ENCODE results near the gene FARSB. TPM values are rescaled to one million over a fixed set of nuclear protein-coding genes. Genes with fewer than 3 reads are reported as not detected.

Gene FARSB
- total RNA-seq, 4 donors from 2014 or later, result 9.4 to 24.1 (median 16.2) TPM

GRCh38 chr2:222652491-222653255 is 3.2 kb downstream of the FARSB start:
- Histone ChIP-seq H3K36me3 (no peaks in the 10 kb centered on the region), H3K9me3 (no peaks in the 10 kb centered on the region), H3K4me3 (no peak overlapping the region), H3K27me3 (no peaks in the 10 kb centered on the region), H3K27ac (no peak overlapping the region), H3K4me1 (no peaks in the 10 kb centered on the region)
- intact Hi-C loops (cut with DNase I; ENCODE audit: low total_unique reads), result no loop called here
- no peak for DNase-seq
- TF ChIP-seq POLR2A (IDR thresholded peaks at IDR 0.05), result no peak
- no peak for TF ChIP-seq CTCF (IDR thresholded peaks at IDR 0.05)

- no peaks in the 10 kb centered on the region for H3K27me3 ChIP-seq
- H3K4me3 ChIP-seq, result no peak overlapping the region
- TF ChIP-seq POLR2A (IDR thresholded peaks at IDR 0.05) (no peak), CTCF (IDR thresholded peaks at IDR 0.05) (no peak)
- no peak for DNase-seq
- intact Hi-C loops (cut with DNase I; ENCODE audit: low total_unique reads), result no loop called here
- H3K27ac ChIP-seq, result no peak overlapping the region
- no peaks in the 10 kb centered on the region for H3K9me3 ChIP-seq
- no peaks in the 10 kb centered on the region for H3K4me1 ChIP-seq
- H3K36me3 ChIP-seq, result no peaks in the 10 kb centered on the region
Measured at GRCh38 chr2:222651718-222652418, 4.0 kb downstream of the FARSB start.

- Histone ChIP-seq H3K4me1 (no peaks in the 10 kb centered on the region), H3K4me3 (no peak overlapping the region), H3K27me3 (no peaks in the 10 kb centered on the region), H3K27ac (no peak overlapping the region), H3K9me3 (no peaks in the 10 kb centered on the region), H3K36me3 (no peaks in the 10 kb centered on the region)
- TF ChIP-seq CTCF (IDR thresholded peaks at IDR 0.05) (no peak), POLR2A (IDR thresholded peaks at IDR 0.05) (no peak)
- intact Hi-C loops (cut with DNase I; ENCODE audit: low total_unique reads), result no loop called here
- no peak for DNase-seq
Measured at GRCh38 chr2:222649801-222650200, 6.1 kb downstream of the FARSB start.

- H3K4me3 ChIP-seq, result no peak overlapping the region
- TF ChIP-seq POLR2A (IDR thresholded peaks at IDR 0.05), result no peak
- TF ChIP-seq CTCF (IDR thresholded peaks at IDR 0.05), result no peak
- intact Hi-C loops (cut with DNase I; ENCODE audit: low total_unique reads), result no loop called here
- no peaks in the 10 kb centered on the region for H3K36me3 ChIP-seq
- no peaks in the 10 kb centered on the region for H3K9me3 ChIP-seq
- no peak for DNase-seq
- no peaks in the 10 kb centered on the region for H3K27me3 ChIP-seq
- H3K27ac ChIP-seq, result no peak overlapping the region
- no peaks in the 10 kb centered on the region for H3K4me1 ChIP-seq
Measured at GRCh38 chr2:222646008-222646407, 9.9 kb downstream of the FARSB start.

GRCh38 chr2:222643134-222643533 is 12.8 kb downstream of the FARSB start:
- Histone ChIP-seq H3K9me3 (no peaks in the 10 kb centered on the region), H3K36me3 (no peaks in the 10 kb centered on the region), H3K27ac (no peak overlapping the region), H3K4me1 (no peaks in the 10 kb centered on the region), H3K4me3 (no peak overlapping the region), H3K27me3 (no peaks in the 10 kb centered on the region)
- TF ChIP-seq CTCF (IDR thresholded peaks at IDR 0.05) (no peak), POLR2A (IDR thresholded peaks at IDR 0.05) (no peak)
- no peak for DNase-seq
- intact Hi-C loops (cut with DNase I; ENCODE audit: low total_unique reads), result no loop called here

Data from uterus (tissue), 4 donors.